ENCODE results near the gene WDR75. TPM values are rescaled to one million over a fixed set of nuclear protein-coding genes. Genes with fewer than 3 reads are reported as not detected.

The WDR75 gene
- total and polyA plus RNA-seq, 2 donors (not counting 3 experiments of a cell fraction or from before 2014, with no cell fraction given) = 17.4 to 44.8 TPM

- no peaks in the 10 kb centered on the region for H3K27me3 ChIP-seq (ENCODE audit: control insufficient read depth in 2 of 2, insufficient read depth in 2 of 2, low read length in 2 of 2)
- no peaks in the 10 kb centered on the region for H3K9me3 ChIP-seq (replicated peaks; ENCODE audit: control insufficient read depth, insufficient read depth, low read length)
- dilution Hi-C loops (cut with MboI; ENCODE audit: extremely low pct_ligation_motif_present, low sequenced_read_pairs) = no loop called here
- H2AFZ ChIP-seq (ENCODE audit: low read depth, low read length) = no peak overlapping the region
- CTCF ChIA-PET = interaction anchor here (1.0 to 1.1 kb wide), 2 partner anchors 14 to 19 kb away, joined by 3 to 4 read pairs; no protein-coding TSS in a partner anchor
- no peak overlapping the region for H3K4me2 ChIP-seq (ENCODE audit: insufficient read depth, low read length)
- no peaks in the 10 kb centered on the region for H3K36me3 ChIP-seq (ENCODE audit: control insufficient read depth in 2 of 2, extremely low read depth in 1 of 2, insufficient read depth in 2 of 2, low read length in 2 of 2)
- DNase-seq (ENCODE audit: low read depth, low spot score) (no peak), FAIRE-seq (no peak)
- no TSS peak for BruUV-seq (replicated peaks)
- intact Hi-C loops (cut with micrococcal nuclease) = no loop called here
- no peak overlapping the region for H3K9ac ChIP-seq (replicated peaks; ENCODE audit: extremely low read depth, insufficient read depth, low read length)
- H3K9me1 ChIP-seq (replicated peaks; ENCODE audit: control insufficient read depth, extremely low read depth, insufficient read depth, low read length) = no peaks in the 10 kb centered on the region
- no peak overlapping the region for H3K4me3 ChIP-seq (replicated peaks in 1 of 3; ENCODE audit: insufficient read depth in 1 of 3, low read depth in 1 of 3, low read length in 3 of 3)
- POLR2A ChIA-PET = no interaction called here
- H3K27ac ChIP-seq (ENCODE audit: insufficient read depth, low read depth, low read length) = no peak overlapping the region
- H3K79me2 ChIP-seq (ENCODE audit: control insufficient read depth, insufficient read depth, low read length) = no peaks in the 10 kb centered on the region
- TF ChIP-seq, protein P1, sequence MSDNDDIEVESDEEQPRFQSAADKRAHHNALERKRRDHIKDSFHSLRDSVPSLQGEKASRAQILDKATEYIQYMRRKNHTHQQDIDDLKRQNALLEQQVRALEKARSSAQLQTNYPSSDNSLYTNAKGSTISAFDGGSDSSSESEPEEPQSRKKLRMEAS (IDR thresholded peaks at IDR 0.05; ENCODE audit: insufficient read depth, insufficient read length) = no peak
- TF ChIP-seq, protein P2, sequence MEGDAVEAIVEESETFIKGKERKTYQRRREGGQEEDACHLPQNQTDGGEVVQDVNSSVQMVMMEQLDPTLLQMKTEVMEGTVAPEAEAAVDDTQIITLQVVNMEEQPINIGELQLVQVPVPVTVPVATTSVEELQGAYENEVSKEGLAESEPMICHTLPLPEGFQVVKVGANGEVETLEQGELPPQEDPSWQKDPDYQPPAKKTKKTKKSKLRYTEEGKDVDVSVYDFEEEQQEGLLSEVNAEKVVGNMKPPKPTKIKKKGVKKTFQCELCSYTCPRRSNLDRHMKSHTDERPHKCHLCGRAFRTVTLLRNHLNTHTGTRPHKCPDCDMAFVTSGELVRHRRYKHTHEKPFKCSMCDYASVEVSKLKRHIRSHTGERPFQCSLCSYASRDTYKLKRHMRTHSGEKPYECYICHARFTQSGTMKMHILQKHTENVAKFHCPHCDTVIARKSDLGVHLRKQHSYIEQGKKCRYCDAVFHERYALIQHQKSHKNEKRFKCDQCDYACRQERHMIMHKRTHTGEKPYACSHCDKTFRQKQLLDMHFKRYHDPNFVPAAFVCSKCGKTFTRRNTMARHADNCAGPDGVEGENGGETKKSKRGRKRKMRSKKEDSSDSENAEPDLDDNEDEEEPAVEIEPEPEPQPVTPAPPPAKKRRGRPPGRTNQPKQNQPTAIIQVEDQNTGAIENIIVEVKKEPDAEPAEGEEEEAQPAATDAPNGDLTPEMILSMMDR (IDR thresholded peaks at IDR 0.05; ENCODE audit: extremely low read depth in 1 of 2, insufficient read depth in 1 of 2, low read depth in 1 of 2, low read length in 2 of 2) = no peak
- TF ChIP-seq POLR2A (IDR thresholded peaks at IDR 0.05; ENCODE audit: low read depth, low read length) (no peak), EZH2 (IDR thresholded peaks at IDR 0.05; ENCODE audit: borderline replicate concordance, low read depth, low read length, severe bottlenecking) (no peak), FOS (IDR thresholded peaks at IDR 0.05; ENCODE audit: borderline replicate concordance, insufficient read depth, low read length) (no peak), POLR2AphosphoS5 (IDR thresholded peaks at IDR 0.05; ENCODE audit: insufficient read depth, low read depth, low read length) (no peak), GATA2 (IDR thresholded peaks at IDR 0.05; ENCODE audit: insufficient read depth, insufficient read length, low read depth, low read length) (no peak), MYC (IDR thresholded peaks at IDR 0.05; ENCODE audit: low read depth, low read length) (no peak), JUN (IDR thresholded peaks at IDR 0.05; ENCODE audit: borderline replicate concordance, insufficient read depth, insufficient read length, low read depth) (no peak)
- H3K4me1 ChIP-seq (ENCODE audit: control insufficient read depth, extremely low read depth, insufficient read depth, low read length) = peaks cover 4% of the 10 kb centered on the region
- no peaks in the 10 kb centered on the region for H4K20me1 ChIP-seq (replicated peaks; ENCODE audit: control insufficient read depth, extremely low read depth, insufficient read depth, low read length)
These were observed 14.4 kb upstream of the WDR75 start for GRCh38 chr2:189426886-189427285.

All from endothelial cell of umbilical vein (primary cell).